HG03457 (cell line): ENCODE measurements around the gene CELF6.

ENCODE experiments used
- ATAC-seq: cut with Tn5 transposase; IDR thresholded peaks from one replicate; pipeline ENCODE4 v1.9.1; 2021; ENCODE audit warnings: moderate number of reproducible peaks; ENCODE audit not compliant: unreplicated experiment

CELF6 gene

GRCh38 chr15:72319985-72320671 lies at the start of gene CELF6:
Gene CELF6, minus strand, starts transcription at chr15:72320157. Its CDS starts 283 bp downstream, at chr15:72319874.
- no peak for ATAC-seq

- ATAC-seq: no peak
Observed at GRCh38 chr15:72368899-72369298, 48.9 kb upstream of the CELF6 start.

- no peak for ATAC-seq
Observed at GRCh38 chr15:72368325-72368724, 48.4 kb upstream of the CELF6 start.

GRCh38 chr15:72365844-72366243 lies 45.9 kb upstream of the CELF6 start:
- ATAC-seq: peak; percentile 86

GRCh38 chr15:72361176-72361575 lies 41.2 kb upstream of the CELF6 start:
- no peak for ATAC-seq

GRCh38 chr15:72358650-72359171 lies 38.8 kb upstream of the CELF6 start:
- ATAC-seq: no peak

- no peak for ATAC-seq
Observed at GRCh38 chr15:72358121-72358520, 38.2 kb upstream of the CELF6 start.

- no peak for ATAC-seq
Observed at GRCh38 chr15:72354496-72354895, 34.5 kb upstream of the CELF6 start.

GRCh38 chr15:72353266-72353665 lies 33.3 kb upstream of the CELF6 start:
- ATAC-seq: no peak

GRCh38 chr15:72345806-72346205 lies 25.8 kb upstream of the CELF6 start:
- ATAC-seq: no peak

GRCh38 chr15:72345280-72345679 lies 25.3 kb upstream of the CELF6 start:
- no peak for ATAC-seq

- no peak for ATAC-seq
Observed at GRCh38 chr15:72344602-72345001, 24.6 kb upstream of the CELF6 start.

GRCh38 chr15:72342385-72342784 lies 22.4 kb upstream of the CELF6 start:
- ATAC-seq: no peak

- no peak for ATAC-seq
Observed at GRCh38 chr15:72341361-72341760, 21.4 kb upstream of the CELF6 start.

- no peak for ATAC-seq
Observed at GRCh38 chr15:72340366-72340765, 20.4 kb upstream of the CELF6 start.

GRCh38 chr15:72339777-72340177 lies 19.8 kb upstream of the CELF6 start:
- no peak for ATAC-seq

- no peak for ATAC-seq
Observed at GRCh38 chr15:72338617-72339321, 18.8 kb upstream of the CELF6 start.

GRCh38 chr15:72338148-72338547 lies 18.2 kb upstream of the CELF6 start:
- ATAC-seq: no peak

- ATAC-seq: no peak
Observed at GRCh38 chr15:72334842-72335241, 14.9 kb upstream of the CELF6 start.

- no peak for ATAC-seq
Observed at GRCh38 chr15:72331021-72331420, 11.1 kb upstream of the CELF6 start.

GRCh38 chr15:72323752-72324151 lies 3.8 kb upstream of the CELF6 start:
- ATAC-seq: no peak

GRCh38 chr15:72319360-72319984 lies 485 bp downstream of the CELF6 start:
- no peak for ATAC-seq
